VCaP (cell line): Measurements from ENCODE around the gene KIF6.

Experiments used
- H3K27ac ChIP-seq: fragments of 450-650 bp; 2 replicates; pipeline ENCODE4 v1.5.1; 2017
- TF ChIP-seq, protein P1 (sequence below): fragments of 450-650 bp; conservative IDR thresholded peaks from 2 replicates; pipeline ENCODE4 v1.5.1; 2017; ENCODE audit warnings: mild to moderate bottlenecking, moderate library complexity

The KIF6 gene

DNA sequence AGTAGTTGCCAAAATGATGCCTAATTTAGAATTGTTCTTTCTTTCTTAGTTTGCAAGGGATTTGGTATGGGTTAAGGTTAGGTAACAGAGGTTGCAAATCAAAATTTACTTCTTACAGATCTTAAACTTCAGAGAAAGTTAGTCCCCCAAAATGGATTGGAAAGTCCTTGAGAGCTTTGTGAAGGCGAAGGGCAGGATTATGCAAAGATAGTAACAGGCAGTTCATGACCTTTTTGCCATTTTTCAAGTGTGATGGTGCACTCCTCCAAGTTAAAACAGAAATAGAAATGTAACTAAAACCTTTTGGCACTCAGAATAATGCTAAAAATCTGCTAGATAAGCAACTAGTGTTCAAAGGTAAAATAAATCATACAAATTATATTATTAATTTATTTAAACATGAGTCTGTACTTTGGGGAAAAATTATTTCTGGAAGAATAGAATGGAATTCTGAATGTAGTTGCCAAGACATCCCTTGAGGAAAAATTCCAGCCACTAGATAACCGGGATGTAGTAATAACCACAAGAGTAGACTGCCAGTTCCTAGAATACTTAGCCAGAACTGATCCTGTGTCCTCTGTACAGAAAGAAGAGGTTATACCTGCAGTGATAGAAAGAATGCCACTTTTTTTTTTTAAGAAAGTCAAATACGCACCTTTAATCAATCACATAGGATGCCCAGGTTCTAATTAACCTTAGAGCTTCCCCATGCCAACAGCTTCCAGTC is 35.2 kb upstream of the KIF6 start:
- H3K27ac ChIP-seq, result no peak overlapping the region
- TF ChIP-seq, protein P1, sequence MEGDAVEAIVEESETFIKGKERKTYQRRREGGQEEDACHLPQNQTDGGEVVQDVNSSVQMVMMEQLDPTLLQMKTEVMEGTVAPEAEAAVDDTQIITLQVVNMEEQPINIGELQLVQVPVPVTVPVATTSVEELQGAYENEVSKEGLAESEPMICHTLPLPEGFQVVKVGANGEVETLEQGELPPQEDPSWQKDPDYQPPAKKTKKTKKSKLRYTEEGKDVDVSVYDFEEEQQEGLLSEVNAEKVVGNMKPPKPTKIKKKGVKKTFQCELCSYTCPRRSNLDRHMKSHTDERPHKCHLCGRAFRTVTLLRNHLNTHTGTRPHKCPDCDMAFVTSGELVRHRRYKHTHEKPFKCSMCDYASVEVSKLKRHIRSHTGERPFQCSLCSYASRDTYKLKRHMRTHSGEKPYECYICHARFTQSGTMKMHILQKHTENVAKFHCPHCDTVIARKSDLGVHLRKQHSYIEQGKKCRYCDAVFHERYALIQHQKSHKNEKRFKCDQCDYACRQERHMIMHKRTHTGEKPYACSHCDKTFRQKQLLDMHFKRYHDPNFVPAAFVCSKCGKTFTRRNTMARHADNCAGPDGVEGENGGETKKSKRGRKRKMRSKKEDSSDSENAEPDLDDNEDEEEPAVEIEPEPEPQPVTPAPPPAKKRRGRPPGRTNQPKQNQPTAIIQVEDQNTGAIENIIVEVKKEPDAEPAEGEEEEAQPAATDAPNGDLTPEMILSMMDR, result no peak

DNA sequence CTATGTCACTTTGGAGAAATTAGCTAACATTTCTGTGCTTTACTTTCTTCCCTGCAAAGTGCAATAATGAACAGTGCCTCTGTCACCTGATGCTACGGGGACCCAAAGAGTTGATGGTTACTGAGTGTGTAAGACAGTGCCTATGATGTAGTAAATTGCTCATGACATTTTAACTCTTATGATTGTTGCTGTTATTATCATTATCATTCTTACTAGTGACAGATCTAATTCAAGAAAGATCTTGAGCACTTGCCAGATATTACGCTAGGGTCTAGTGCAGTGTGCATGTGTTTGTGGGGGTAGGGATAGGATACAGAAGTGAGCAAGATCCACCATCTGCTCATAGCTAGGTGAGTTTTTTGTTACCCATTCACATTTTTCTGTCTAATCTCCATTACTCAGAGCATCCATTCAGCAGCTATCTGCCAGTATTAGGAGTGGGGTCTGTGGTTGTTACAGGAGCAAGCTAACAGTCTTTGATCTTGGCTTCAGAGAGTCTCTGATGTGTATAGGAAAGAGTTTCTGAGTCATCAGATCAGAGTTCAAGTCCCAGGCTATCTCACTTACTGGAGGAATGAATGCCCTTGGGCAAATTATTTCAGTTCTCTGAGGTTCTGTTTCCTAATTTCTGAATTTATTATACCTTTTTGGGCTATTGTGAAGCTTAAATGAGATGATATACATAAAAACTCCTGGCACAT is 33.8 kb upstream of the KIF6 start:
- H3K27ac ChIP-seq, result no peak overlapping the region
- TF ChIP-seq, protein P1, result no peak

DNA sequence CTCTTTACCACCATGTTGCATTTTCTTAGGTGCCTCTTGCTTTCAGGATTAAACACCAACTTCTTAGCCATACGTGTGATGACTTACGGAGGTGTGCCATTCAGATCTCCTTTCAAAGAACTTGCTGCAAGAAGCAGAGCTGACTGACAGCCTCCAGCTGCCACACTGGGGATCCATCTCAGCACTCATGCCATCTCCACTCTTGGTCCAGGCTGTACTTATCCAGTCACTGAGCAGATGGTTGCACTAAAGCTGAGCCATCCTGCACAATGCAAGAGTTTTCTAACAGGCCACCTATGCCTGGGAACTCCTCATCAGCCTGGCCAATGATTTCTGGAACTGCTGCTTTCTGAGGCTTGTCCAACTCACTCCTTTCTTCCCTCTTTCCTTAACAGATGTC is 31.4 kb upstream of the KIF6 start:
- TF ChIP-seq, protein P1, result no peak

DNA sequence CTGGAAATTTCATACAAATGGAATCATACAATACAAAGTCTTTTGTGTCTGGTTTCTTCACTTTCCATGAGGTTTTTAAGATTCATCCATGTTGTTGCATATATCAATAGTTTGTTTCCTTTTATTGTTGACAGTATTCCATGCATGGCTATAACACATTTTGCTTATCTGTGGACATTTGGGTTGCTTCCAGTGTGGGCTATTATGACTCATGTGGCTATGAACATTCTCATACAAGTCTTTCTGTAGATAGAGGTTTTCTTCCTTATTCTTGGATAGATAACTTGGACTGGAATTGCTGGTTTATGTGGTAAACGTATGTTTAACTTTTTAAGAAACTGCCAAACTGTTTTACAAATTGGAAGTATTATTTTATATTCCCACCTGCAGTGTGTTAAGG is 30.0 kb upstream of the KIF6 start:
- no peak overlapping the region for H3K27ac ChIP-seq
- TF ChIP-seq, protein P1, result no peak

More for the DNA sequence above, 31.4 kb upstream of the KIF6 start:
- no peak overlapping the region for H3K27ac ChIP-seq

DNA sequence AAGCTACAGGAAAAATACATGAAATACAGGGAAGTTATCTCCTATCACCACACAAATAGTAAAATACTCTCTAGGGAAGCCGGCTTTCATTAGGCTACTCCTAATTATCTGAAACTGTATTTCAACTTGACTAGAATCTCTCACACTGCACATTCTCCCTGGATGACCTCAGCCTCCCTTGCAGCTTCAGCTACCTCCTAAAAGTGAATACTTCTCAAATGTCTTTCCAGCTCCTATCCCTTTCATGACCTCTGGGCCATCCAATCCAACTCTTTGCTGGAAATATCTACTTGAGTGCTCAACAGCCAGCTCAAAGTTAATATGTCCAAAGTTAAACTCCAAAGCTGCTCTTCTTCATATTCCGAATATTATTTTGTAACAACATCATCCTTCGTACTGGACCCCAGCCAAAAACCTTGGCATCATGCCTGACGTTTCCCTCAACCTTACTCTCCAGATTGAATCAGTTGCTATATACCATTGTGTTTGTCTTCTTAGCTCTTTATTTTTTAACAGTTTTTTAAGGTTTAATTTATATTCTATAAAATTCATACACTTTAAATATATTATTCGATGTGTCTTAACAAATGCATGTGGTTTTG is 29.4 kb upstream of the KIF6 start:
- TF ChIP-seq, protein P1, result no peak
- H3K27ac ChIP-seq, result no peak overlapping the region

DNA sequence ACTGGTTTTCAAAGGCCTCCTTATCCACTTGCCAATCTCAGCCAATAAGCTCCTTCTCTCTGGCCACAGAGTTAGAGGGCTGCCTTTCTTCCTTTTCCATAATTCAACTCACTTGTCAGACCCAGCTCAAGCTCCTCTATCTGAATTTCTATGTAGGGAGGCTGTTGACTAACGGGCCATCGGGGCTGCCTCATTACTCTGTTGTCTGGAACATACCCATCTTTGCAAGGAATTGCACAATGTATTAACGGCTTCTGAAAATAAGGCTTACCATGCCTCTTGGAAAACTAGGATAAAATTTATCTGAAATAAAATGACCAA is 28.5 kb upstream of the KIF6 start:
- TF ChIP-seq, protein P1, result no peak
- H3K27ac ChIP-seq, result no peak overlapping the region

DNA sequence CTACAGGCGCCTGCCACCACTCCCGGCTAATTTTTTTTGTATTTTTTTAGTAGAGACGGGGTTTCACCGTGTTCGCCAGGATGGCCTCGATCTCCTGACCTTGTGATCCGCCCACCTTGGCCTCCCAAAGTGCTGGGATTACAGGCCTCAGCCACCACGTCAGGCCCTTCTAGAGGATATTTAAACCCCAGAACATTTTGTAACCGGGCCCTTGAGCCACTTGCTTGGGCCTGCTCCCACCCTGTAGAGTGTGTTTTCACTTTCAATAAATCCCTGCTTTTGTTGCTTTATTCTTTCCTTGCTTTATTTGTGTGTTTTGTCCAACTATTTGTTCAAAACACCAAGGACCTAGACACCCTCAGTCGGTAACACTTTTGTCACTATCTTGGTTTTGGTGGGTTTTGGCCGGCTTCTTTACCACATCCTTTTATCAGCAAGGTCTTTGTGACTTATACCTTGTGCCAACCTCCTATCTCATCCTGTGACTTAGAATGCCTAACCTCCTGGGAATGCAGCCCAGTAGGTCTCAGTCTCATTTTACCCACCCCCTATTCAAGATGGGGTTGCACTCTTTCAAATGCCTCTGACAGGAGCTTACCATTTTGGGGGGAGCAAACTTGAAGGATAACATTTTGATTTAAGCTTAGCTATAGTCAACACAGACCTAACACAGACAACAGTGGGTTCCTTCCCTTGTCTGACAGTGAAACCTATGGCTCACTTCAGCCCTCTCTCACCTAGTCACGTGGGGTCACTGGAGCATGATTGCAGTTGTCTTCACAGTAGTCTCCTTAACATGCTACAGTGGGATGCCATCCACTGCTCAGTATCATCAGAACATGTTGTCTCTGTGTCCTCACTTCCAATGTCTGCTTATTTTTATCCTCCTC is 27.9 kb upstream of the KIF6 start:
- TF ChIP-seq, protein P1, result no peak
- no peak overlapping the region for H3K27ac ChIP-seq
